Measurements from ENCODE around the gene KANSL1.

KANSL1 gene

GRCh38 chr17:46063241-46063640 is 130.0 kb downstream of the KANSL1 start:
- no peak for DNase-seq

- no peak for DNase-seq
Measured at GRCh38 chr17:46061435-46061834, 131.8 kb downstream of the KANSL1 start.

GRCh38 chr17:46060461-46060860 is 132.8 kb downstream of the KANSL1 start:
- no peak for DNase-seq

- no peak for DNase-seq
Measured at GRCh38 chr17:46059486-46059885, 133.7 kb downstream of the KANSL1 start.

GRCh38 chr17:46057366-46057765 is 135.9 kb downstream of the KANSL1 start:
- no peak for DNase-seq

- DNase-seq: no peak
Measured at GRCh38 chr17:46056800-46057304, 136.4 kb downstream of the KANSL1 start.

GRCh38 chr17:46053911-46054534 is 139.2 kb downstream of the KANSL1 start:
- DNase-seq: no peak

- no peak for DNase-seq
Measured at GRCh38 chr17:46049656-46050055, 143.6 kb downstream of the KANSL1 start.

- no peak for DNase-seq
Measured at GRCh38 chr17:46047856-46048255, 145.4 kb downstream of the KANSL1 start.

GRCh38 chr17:46047398-46047797 is 145.8 kb downstream of the KANSL1 start:
- no peak for DNase-seq

GRCh38 chr17:46046957-46047356 is 146.3 kb downstream of the KANSL1 start:
- no peak for DNase-seq

- no peak for DNase-seq
Measured at GRCh38 chr17:46045639-46046038, 147.6 kb downstream of the KANSL1 start.

GRCh38 chr17:46044989-46045388 is 148.2 kb downstream of the KANSL1 start:
- no peak for DNase-seq

- no peak for DNase-seq
Measured at GRCh38 chr17:46044286-46044928, 148.8 kb downstream of the KANSL1 start.

- no peak for DNase-seq
Measured at GRCh38 chr17:46043606-46044005, 149.6 kb downstream of the KANSL1 start.

- no peak for DNase-seq
Measured at GRCh38 chr17:46042925-46043324, 150.3 kb downstream of the KANSL1 start.

GRCh38 chr17:46042246-46042645 is 151.0 kb downstream of the KANSL1 start:
- no peak for DNase-seq

- no peak for DNase-seq
Measured at GRCh38 chr17:46039592-46040186, 153.5 kb downstream of the KANSL1 start.

- no peak for DNase-seq
Measured at GRCh38 chr17:46038937-46039336, 154.3 kb downstream of the KANSL1 start.

GRCh38 chr17:46038414-46038813 is 154.8 kb downstream of the KANSL1 start:
- DNase-seq: no peak

- no peak for DNase-seq
Measured at GRCh38 chr17:46037722-46038255, 155.4 kb downstream of the KANSL1 start.

GRCh38 chr17:46036491-46036890 is 156.7 kb downstream of the KANSL1 start:
- no peak for DNase-seq

GRCh38 chr17:46035112-46035818 is 158.0 kb downstream of the KANSL1 start:
- DNase-seq: no peak

Data from activated gamma-delta T cell (primary cell).